ENCODE data around the gene FOLR1. TPM values are rescaled to one million over a fixed set of nuclear protein-coding genes. Genes with fewer than 3 reads are reported as not detected.
A peak's percentile ranks its signal among the peaks of the same experiment; 100 is the strongest.

Gene FOLR1
- total RNA-seq, 1 donor from 2014 or later: 0.53 TPM

DNA sequence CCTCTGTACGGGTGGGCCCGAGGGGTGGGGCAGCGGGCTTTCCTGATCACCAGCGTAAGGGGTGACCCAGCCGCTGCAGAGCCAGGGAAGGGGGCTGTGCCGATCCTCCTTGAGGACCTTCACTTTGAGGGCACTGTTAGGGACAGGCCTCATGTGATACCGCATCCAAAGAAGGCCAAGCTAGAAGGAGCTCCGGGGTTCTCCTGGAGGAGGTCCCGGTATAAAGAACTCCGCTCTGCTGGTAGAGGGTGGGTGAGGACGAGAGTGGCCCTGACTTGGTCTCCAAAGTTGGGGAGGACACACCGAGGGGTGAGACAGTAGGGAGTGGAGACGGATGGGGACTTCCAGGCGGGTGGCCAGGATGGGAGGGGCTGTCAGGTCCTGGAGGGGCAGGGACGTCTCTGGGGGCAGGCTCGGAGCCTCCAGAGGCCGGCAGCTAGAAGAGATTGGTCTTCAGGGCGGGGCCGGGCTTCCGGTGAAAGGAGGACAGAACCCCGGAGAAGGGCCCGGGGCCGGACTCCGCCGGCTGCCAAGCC lies 47.4 kb downstream of the FOLR1 start:
- DNase-seq (ENCODE audit: low read depth): no peak
- Histone ChIP-seq H3K4me3 (ENCODE audit: low read depth, low read length) (peak overlapping the region; percentile 17), H3K36me3 (ENCODE audit: control insufficient read depth, insufficient read depth, low read length) (peaks cover 24% of the 10 kb centered on the region), H3K27me3 (ENCODE audit: control insufficient read depth, insufficient read depth, low read length) (peaks cover 29% of the 10 kb centered on the region)
- TF ChIP-seq, protein P1, sequence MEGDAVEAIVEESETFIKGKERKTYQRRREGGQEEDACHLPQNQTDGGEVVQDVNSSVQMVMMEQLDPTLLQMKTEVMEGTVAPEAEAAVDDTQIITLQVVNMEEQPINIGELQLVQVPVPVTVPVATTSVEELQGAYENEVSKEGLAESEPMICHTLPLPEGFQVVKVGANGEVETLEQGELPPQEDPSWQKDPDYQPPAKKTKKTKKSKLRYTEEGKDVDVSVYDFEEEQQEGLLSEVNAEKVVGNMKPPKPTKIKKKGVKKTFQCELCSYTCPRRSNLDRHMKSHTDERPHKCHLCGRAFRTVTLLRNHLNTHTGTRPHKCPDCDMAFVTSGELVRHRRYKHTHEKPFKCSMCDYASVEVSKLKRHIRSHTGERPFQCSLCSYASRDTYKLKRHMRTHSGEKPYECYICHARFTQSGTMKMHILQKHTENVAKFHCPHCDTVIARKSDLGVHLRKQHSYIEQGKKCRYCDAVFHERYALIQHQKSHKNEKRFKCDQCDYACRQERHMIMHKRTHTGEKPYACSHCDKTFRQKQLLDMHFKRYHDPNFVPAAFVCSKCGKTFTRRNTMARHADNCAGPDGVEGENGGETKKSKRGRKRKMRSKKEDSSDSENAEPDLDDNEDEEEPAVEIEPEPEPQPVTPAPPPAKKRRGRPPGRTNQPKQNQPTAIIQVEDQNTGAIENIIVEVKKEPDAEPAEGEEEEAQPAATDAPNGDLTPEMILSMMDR (IDR thresholded peaks at IDR 0.05; ENCODE audit: insufficient read depth, low read length, severe bottlenecking): no peak
- FAIRE-seq: no peak

DNA sequence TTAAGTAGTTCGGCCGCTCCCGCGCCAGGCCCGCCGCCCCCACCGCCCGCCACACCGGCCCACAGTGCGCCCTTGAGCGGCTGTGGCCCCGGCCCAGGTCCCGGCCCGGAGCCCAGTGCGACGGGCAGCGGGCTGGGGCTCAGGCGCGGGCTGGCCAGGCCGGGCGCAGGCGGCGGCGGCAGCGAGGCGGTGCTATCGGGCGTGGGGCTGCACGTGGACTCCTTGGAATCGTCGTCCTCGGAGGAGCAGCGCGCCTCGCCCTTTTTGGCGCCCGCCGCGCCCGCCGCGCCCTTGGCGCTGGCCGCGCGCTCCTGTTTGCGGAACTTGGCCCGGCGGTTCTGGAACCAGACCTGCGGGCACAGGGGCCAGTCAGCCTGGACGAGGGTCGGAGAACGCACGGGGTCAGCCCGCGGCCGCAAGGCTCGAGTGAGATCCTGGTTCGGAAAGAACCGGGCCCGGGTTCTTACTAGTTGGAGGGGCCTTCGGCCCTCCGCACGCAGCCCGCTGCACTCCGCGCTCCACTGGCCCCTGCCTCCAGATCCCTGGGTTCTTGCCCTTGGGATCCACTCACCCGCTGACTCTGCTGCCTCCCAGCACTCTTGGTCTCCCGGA lies 48.0 kb downstream of the FOLR1 start:
- TF ChIP-seq, protein P1 (IDR thresholded peaks at IDR 0.05; ENCODE audit: insufficient read depth, low read length, severe bottlenecking): no peak
- peaks cover 19% of the 10 kb centered on the region for H3K36me3 ChIP-seq (ENCODE audit: control insufficient read depth, insufficient read depth, low read length)
- no peak for DNase-seq (ENCODE audit: low read depth)
- no peak overlapping the region for H3K4me3 ChIP-seq (ENCODE audit: low read depth, low read length)
- no peak for FAIRE-seq
- peaks cover 35% of the 10 kb centered on the region for H3K27me3 ChIP-seq (ENCODE audit: control insufficient read depth, insufficient read depth, low read length)

DNA sequence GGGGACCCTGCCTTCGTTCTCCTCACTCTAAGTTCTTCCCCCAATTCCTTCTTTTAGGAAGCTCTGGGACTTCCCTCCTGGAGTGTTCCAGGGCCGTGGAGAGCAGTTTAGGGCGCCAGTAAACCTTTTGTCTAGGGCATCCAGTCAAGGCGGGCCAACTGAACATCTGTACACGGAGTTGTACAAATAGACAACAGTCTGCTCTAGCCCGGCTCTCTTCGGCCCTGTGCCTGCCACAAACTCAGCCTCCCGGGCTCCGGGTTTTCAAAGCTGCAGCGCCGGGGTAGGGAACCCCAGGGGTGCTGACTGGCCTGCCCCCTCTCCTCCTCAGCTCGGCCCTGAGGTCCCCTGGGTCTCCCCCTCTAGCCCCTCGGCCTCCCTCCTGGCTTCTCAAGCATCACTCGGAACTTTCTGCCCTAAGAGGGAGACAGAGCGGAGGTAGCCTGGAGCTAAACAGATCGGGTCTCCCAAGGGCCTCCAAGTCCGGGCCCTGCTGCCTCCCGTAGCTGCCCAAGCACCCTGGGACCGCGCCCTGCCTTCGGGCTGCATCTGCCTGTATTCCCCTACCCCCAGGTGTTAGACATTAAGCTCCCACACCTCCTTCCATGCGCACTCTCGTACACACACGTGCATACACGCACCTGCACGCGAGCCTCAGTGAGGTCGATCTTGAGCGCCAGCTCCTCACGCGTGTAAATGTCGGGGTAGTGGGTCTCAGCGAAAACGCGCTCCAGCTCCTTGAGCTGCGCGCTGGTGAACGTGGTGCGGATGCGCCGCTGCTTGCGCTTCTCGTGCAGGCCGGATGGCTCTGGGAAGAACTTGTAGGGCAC lies 48.7 kb downstream of the FOLR1 start:
- Histone ChIP-seq H3K27me3 (ENCODE audit: control insufficient read depth, insufficient read depth, low read length) (peaks cover 41% of the 10 kb centered on the region), H3K36me3 (ENCODE audit: control insufficient read depth, insufficient read depth, low read length) (peaks cover 11% of the 10 kb centered on the region), H3K4me3 (ENCODE audit: low read depth, low read length) (no peak overlapping the region)
- TF ChIP-seq, protein P1 (IDR thresholded peaks at IDR 0.05; ENCODE audit: insufficient read depth, low read length, severe bottlenecking): no peak
- DNase-seq (ENCODE audit: low read depth) (no peak), FAIRE-seq (no peak)

DNA sequence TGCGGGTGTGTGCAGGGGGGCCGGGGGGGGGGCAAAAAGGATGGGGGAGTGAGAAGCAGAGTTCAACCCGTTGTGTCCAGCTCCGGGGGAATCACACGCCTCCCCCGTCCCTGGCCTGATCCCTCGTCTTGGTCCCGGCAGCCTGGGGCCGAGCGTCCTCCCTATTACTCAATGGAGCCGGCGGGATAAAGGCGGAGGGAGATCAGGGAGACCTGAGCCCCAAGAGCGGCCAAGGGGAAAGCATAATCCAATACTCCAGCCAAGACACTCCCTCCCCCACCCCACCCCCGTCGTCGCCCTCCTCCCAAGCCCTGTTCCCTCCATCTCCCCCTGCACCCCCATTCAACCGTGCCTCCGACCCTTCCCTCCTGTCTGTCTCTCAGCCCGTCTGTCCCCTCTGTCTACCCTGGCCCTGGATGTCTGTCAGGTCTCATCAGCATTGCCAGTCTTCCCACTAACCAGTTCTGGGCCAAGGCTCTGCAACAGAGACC lies 49.4 kb downstream of the FOLR1 start:
- DNase-seq (ENCODE audit: low read depth) (no peak), FAIRE-seq (no peak)
- Histone ChIP-seq H3K4me3 (ENCODE audit: low read depth, low read length) (no peak overlapping the region), H3K36me3 (ENCODE audit: control insufficient read depth, insufficient read depth, low read length) (peaks cover 9% of the 10 kb centered on the region), H3K27me3 (ENCODE audit: control insufficient read depth, insufficient read depth, low read length) (peaks cover 45% of the 10 kb centered on the region)
- TF ChIP-seq, protein P1 (IDR thresholded peaks at IDR 0.05; ENCODE audit: insufficient read depth, low read length, severe bottlenecking): no peak

DNA sequence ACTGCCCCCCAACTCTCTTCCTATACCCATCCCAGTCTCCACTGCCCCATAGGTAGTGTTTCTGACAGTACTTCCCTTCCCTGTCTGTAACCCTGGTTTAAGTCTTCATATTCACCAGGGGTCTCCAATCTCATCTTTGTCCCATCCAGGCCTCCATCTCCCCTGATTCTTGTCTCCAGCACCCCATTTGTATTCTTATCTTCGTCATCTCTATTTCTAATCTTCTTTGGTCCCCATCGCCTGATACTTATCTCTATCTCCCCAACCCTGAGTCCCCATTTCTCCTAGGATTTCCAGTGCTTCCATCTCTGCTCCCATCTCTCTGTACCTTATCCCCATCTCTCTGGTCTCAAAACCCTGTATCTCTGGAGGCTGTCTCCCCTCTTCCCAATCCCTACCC lies 50.2 kb downstream of the FOLR1 start:
- Histone ChIP-seq H3K36me3 (ENCODE audit: control insufficient read depth, insufficient read depth, low read length) (peaks cover 6% of the 10 kb centered on the region), H3K27me3 (ENCODE audit: control insufficient read depth, insufficient read depth, low read length) (peaks cover 49% of the 10 kb centered on the region), H3K4me3 (ENCODE audit: low read depth, low read length) (no peak overlapping the region)
- DNase-seq (ENCODE audit: low read depth) (no peak), FAIRE-seq (no peak)
- TF ChIP-seq, protein P1 (IDR thresholded peaks at IDR 0.05; ENCODE audit: insufficient read depth, low read length, severe bottlenecking): no peak

All from bronchial epithelial cell (primary cell).